Osteoblast (primary cell): Measurements from ENCODE around the gene GRM7. TPM values are rescaled to one million over a fixed set of nuclear protein-coding genes. Genes with fewer than 3 reads are reported as not detected.

Source experiments
- DNase-seq: peaks from one replicate; pipeline ENCODE4 v3.0.0; 2011; ENCODE audit warnings: low spot score, mixed read lengths; ENCODE audit not compliant: insufficient read length; ENCODE audit errors: missing footprints
- H2AFZ ChIP-seq: 2 replicates; pipeline ENCODE4 v1.6.0; 2011; ENCODE audit warnings: mild to moderate bottlenecking, low read length
- H3K27ac ChIP-seq: 2 replicates; pipeline ENCODE4 v1.5.1; 2011; ENCODE audit warnings: mild to moderate bottlenecking, low read depth, low read length, moderate library complexity
- H3K27me3 ChIP-seq: 2 replicates; pipeline ENCODE4 v1.6.0; 2012; ENCODE audit warnings: mild to moderate bottlenecking, control low read depth, inconsistent platforms, low read length, moderate library complexity; ENCODE audit not compliant: insufficient read depth
- H3K36me3 ChIP-seq: 2 replicates; pipeline ENCODE4 v1.5.1; 2011; ENCODE audit warnings: mild to moderate bottlenecking, low read length, control low read depth, moderate library complexity; ENCODE audit not compliant: insufficient read depth
- H3K4me1 ChIP-seq: 2 replicates; pipeline ENCODE4 v1.5.1; 2011; ENCODE audit warnings: mild to moderate bottlenecking, low read length, control low read depth, moderate library complexity; ENCODE audit not compliant: insufficient read depth
- H3K4me2 ChIP-seq: 2 replicates; pipeline ENCODE4 v1.6.0; 2011; ENCODE audit warnings: mild to moderate bottlenecking, low read length; ENCODE audit not compliant: insufficient read depth
- H3K4me3 ChIP-seq: fragments of 200-600 bp; sonication (generic); 3 replicates; pipeline ENCODE4 v1.5.1; 2012; ENCODE audit warnings: mild to moderate bottlenecking, low read length, inconsistent platforms; ENCODE audit not compliant: insufficient read depth
- H3K79me2 ChIP-seq: 2 replicates; pipeline ENCODE4 v1.6.0; 2012; ENCODE audit warnings: mild to moderate bottlenecking, low read length, control low read depth, inconsistent platforms; ENCODE audit not compliant: insufficient read depth
- H3K9me3 ChIP-seq: 2 replicates; pipeline ENCODE4 v1.5.1; 2011; ENCODE audit warnings: low read depth, low read length, control low read depth
- H4K20me1 ChIP-seq: 2 replicates; pipeline ENCODE4 v1.6.0; 2012; ENCODE audit warnings: mild to moderate bottlenecking, low read length, control low read depth; ENCODE audit not compliant: insufficient read depth
- total RNA-seq: library from RNA; depleted of rRNA; stranded (reverse); fragments of >200 nt; gene quantifications from 2 replicates; pipeline ENCODE4 v1.2.3, GENCODE V29; 2012
- TF ChIP-seq, protein P1 (sequence below): IDR thresholded peaks from 2 replicates; pipeline ENCODE4 v1.5.1; 2011; ENCODE audit warnings: mild to moderate bottlenecking, low read depth, low read length, moderate library complexity; ENCODE audit errors: extremely low read depth

The GRM7 gene
- total RNA-seq, 1 donor = not detected

DNA sequence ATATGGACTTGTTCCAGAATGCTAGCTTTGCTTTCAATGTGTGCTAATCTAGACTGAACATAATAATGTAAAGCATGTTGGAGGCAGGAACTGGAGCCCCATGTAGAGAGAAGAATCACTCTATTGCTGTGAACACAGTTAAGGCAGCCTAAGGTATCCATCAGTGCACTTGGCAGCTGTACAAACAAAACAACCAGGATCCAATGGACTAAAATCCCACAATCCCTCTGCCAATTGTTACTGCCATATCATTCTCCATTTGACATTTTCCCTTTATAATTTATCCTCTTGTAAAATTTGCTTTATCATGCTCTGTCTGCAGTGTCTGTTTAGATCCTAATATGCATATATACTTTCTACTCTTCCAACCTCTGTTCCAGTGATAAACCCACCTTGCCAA, 883.9 kb downstream of the GRM7 start:
- H3K27ac ChIP-seq = no peak overlapping the region
- H3K4me1 ChIP-seq = no peaks in the 10 kb centered on the region
- DNase-seq = no peak
- TF ChIP-seq, protein P1, sequence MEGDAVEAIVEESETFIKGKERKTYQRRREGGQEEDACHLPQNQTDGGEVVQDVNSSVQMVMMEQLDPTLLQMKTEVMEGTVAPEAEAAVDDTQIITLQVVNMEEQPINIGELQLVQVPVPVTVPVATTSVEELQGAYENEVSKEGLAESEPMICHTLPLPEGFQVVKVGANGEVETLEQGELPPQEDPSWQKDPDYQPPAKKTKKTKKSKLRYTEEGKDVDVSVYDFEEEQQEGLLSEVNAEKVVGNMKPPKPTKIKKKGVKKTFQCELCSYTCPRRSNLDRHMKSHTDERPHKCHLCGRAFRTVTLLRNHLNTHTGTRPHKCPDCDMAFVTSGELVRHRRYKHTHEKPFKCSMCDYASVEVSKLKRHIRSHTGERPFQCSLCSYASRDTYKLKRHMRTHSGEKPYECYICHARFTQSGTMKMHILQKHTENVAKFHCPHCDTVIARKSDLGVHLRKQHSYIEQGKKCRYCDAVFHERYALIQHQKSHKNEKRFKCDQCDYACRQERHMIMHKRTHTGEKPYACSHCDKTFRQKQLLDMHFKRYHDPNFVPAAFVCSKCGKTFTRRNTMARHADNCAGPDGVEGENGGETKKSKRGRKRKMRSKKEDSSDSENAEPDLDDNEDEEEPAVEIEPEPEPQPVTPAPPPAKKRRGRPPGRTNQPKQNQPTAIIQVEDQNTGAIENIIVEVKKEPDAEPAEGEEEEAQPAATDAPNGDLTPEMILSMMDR = no peak
- H3K9me3 ChIP-seq = peaks cover 7% of the 10 kb centered on the region
- no peaks in the 10 kb centered on the region for H4K20me1 ChIP-seq
- H2AFZ ChIP-seq = no peak overlapping the region
- H3K27me3 ChIP-seq = no peaks in the 10 kb centered on the region
- H3K36me3 ChIP-seq = no peaks in the 10 kb centered on the region
- H3K4me3 ChIP-seq = no peak overlapping the region
- no peaks in the 10 kb centered on the region for H3K79me2 ChIP-seq
- H3K4me2 ChIP-seq = no peak overlapping the region

DNA sequence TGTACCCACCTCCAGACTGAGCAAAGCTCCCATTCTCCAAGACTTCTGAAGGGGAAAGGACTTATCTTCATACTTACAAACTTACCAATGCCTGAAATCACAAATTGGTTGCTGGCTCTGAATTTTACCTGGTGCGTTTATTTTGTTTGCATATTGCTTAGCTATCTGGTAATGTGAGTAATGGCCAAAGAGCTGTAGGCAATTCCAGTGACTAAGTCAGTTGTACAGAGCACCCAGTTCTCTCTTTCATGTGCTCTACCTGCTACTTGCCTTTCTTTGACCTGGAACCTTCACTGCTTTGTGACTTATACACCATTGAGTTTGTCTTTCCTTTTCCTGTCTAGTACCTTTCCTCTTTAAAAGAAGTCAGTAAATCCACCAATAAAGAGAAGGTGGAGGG, 884.8 kb downstream of the GRM7 start:
- no peak overlapping the region for H2AFZ ChIP-seq
- TF ChIP-seq, protein P1 = no peak
- no peaks in the 10 kb centered on the region for H3K79me2 ChIP-seq
- H3K27ac ChIP-seq = no peak overlapping the region
- H3K27me3 ChIP-seq = no peaks in the 10 kb centered on the region
- no peak overlapping the region for H3K4me2 ChIP-seq
- no peaks in the 10 kb centered on the region for H3K36me3 ChIP-seq
- no peak overlapping the region for H3K4me3 ChIP-seq
- no peaks in the 10 kb centered on the region for H4K20me1 ChIP-seq
- no peak for DNase-seq
- no peaks in the 10 kb centered on the region for H3K4me1 ChIP-seq
- peaks cover 5% of the 10 kb centered on the region for H3K9me3 ChIP-seq

DNA sequence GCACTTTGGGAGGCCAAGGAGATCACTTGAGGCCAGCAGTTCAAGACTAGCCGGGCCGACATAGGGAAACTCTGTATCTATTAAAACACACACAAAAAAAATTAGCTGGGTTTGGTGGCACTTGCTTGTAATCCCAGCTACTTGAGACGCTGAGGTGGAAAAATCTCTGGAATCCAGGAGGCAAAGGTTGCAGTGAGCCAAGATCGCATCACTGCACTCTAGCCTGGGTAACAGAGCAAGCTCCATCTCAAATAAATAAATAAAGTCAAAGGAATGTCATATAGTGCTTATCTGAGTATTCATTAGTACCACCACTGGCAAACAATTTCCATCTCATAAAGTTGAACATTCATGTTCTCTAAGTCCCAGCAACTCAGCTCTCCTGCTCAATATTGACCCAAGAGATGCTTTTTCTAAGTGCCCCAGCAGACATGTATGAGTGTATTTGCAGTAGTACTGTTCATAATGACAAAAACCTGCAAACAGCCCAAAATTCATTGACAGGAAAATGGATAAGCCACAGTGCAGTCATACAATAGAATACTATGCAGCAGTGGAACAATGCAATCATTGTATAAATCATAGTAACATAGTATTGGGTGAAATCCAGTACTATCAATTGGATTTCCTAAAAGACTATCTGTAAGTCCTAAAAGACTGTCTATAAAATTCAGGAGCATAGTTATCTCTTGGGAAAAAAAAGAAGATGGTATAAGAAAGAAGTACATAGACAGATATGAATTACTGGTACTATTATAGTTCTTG, 889.2 kb downstream of the GRM7 start:
- no peaks in the 10 kb centered on the region for H4K20me1 ChIP-seq
- no peaks in the 10 kb centered on the region for H3K79me2 ChIP-seq
- H3K27ac ChIP-seq = no peak overlapping the region
- H3K27me3 ChIP-seq = no peaks in the 10 kb centered on the region
- H3K36me3 ChIP-seq = no peaks in the 10 kb centered on the region
- TF ChIP-seq, protein P1 = no peak
- H3K4me1 ChIP-seq = no peaks in the 10 kb centered on the region
- no peak overlapping the region for H2AFZ ChIP-seq
- peaks cover 2% of the 10 kb centered on the region for H3K9me3 ChIP-seq
- no peak for DNase-seq
- H3K4me3 ChIP-seq = no peak overlapping the region
- H3K4me2 ChIP-seq = no peak overlapping the region

DNA sequence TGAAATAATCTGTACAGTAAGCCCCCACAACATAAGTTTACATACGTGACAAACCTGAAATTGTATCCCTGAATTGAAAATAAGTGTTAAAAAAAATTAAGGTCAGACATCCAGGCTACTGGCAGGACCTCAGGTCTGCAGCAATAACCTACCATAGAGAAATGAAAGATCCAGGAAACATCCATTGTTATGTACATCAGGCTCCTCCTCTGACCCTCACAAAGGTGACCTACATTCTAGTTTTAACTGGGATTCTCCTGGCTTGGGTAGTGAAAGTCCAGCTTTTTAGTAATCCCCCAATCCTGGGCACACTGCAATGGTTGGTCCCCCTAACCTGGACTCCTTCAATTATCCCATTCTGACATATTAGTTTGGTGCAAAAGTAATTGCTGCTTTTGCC, 891.1 kb downstream of the GRM7 start:
- no peaks in the 10 kb centered on the region for H3K36me3 ChIP-seq
- no peaks in the 10 kb centered on the region for H3K4me1 ChIP-seq
- no peak overlapping the region for H3K27ac ChIP-seq
- no peak overlapping the region for H3K4me3 ChIP-seq
- no peaks in the 10 kb centered on the region for H3K79me2 ChIP-seq
- H4K20me1 ChIP-seq = no peaks in the 10 kb centered on the region
- TF ChIP-seq, protein P1 = no peak
- no peak overlapping the region for H2AFZ ChIP-seq
- DNase-seq = no peak
- H3K4me2 ChIP-seq = no peak overlapping the region
- peaks cover 2% of the 10 kb centered on the region for H3K9me3 ChIP-seq
- H3K27me3 ChIP-seq = no peaks in the 10 kb centered on the region
